KBM-7 (cell line): ENCODE data around the gene S1PR3.

ENCODE experiments used
- DNase-seq: peaks from one replicate; pipeline ENCODE4 v3.0.0-alpha.2; 2015
- in situ Hi-C: fragments of 300-500 bp; cut with MboI; formaldehyde crosslinking; loops from 2 replicates; pipeline ENCODE4 v1.14.3; 2020; ENCODE audit warnings: low sequenced_read_pairs, low pct_unique_long_range_greater_than_20kb, mixed read lengths

S1PR3 gene

GRCh38 chr9:88966894-88967676 is 24.2 kb upstream of the S1PR3 start:
- in situ Hi-C loops, result no loop called here
- no peak for DNase-seq

DNA sequence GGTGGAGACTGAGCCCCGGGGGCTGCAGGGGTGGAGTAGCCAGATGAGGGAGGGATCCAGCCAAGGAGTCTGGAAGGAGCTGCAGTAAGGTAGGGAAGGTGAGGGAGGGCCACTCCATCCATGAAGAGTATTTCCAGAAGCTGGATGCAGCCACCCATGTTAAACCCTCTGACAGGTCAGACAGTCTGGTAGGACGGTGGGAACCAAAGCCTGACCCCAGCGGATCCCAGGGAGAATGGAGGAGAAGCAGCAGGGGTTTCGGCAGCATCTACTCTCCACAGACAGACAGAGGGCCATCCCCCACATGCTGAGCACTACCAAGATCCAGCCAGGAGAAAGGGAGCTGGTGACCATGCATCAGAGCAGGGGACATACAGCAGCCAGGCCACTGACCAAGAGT is 22.5 kb upstream of the S1PR3 start:
- in situ Hi-C loops, result no loop called here

DNA sequence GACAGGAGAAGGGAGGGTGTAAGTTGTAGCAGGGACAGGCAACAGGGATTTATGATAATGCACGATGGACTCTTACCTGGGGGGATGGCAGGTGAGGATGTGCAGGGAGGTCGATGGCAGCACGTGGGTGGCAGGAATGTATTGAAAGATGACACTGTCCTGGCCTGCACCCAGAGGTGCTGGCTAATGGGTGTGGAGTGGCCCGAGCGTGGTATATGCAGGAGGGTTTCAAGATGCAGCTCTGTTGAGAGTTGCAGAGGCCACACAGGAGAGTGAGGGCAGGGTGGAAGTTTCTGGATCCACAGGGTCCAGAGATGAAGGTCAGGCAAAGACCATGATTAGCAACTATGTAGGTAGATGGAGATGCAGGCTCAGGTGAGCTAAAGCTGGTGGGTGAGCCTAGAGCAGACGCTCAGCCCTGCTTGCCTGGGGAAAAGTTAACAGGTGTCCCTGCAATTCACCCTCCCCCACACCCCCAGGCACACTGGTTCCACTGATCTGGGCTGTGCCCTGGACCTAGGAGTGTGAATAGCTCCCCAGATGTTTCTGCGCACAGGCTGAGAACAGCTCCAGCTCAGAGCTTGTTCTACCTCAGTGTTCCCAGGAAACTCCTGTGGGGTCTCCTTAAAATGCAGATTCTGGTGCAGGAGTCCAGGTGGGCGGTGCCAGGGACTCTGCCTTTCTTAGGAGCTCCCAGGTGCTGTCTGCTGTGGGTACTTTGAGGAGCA is 21.5 kb upstream of the S1PR3 start:
- in situ Hi-C loops, result no loop called here
- DNase-seq, result no peak

More for the DNA sequence above, 22.5 kb upstream of the S1PR3 start:
- no peak for DNase-seq

GRCh38 chr9:88971131-88971960 is 19.9 kb upstream of the S1PR3 start:
- no peak for DNase-seq
- in situ Hi-C loops, result no loop called here

GRCh38 chr9:88972401-88972800 is 18.9 kb upstream of the S1PR3 start:
- in situ Hi-C loops, result no loop called here
- no peak for DNase-seq

GRCh38 chr9:88973281-88974045 is 17.8 kb upstream of the S1PR3 start:
- in situ Hi-C loops, result no loop called here
- DNase-seq, result no peak

GRCh38 chr9:88974641-88975040 is 16.6 kb upstream of the S1PR3 start:
- in situ Hi-C loops, result loop anchor here (25.0 kb wide), 1 partner anchor 387 kb away; no protein-coding TSS in a partner anchor
- DNase-seq, result no peak

DNA sequence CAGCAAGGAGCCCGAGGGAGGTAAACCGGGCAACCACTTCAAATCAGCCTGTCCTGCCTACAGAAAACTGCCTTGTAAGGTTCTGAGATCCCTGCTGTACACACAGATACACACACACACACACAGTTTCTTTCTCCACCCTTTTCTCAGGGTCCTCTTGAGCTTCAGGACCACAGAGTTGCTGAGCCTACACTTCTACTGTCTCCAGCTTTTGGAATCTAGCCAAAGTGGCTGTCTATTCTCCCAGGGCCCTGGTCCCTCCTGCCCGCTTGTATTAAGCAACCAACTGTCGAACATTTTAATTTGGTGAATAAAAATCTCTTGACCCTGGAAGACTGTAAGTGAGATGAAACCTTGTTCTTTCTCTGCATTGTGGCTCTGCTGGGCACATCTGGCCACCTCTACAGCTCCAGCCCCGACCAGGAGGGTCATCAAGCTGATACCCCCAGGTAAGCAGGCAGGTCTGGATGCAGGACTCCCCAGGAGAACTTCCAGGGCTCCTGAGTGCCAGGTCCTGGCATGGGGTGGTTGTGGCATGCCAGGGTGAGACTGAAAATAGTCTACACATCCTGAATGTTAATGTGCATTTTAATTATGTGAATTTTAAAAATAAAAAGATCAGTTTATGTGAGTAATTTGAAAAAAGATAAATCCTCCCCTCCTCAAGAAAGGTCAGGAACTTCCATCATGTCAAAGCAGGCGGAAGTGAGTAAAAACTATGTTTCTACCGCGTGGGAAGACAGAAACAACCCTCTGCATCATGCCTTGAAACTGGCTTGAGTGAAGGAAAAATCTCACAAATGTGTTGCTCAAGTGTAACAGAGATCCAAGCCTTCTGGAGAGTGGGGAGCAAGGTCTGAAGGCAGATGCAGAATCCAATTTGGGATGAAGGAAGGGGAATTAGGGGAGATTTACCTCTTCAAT is 15.0 kb upstream of the S1PR3 start:
- no peak for DNase-seq
- in situ Hi-C loops, result loop anchor here (25.0 kb wide), 1 partner anchor 389 kb away; no protein-coding TSS in a partner anchor

- in situ Hi-C loops, result loop anchor here (25.0 kb wide), 1 partner anchor 390 kb away; no protein-coding TSS in a partner anchor
- no peak for DNase-seq
These were observed 14.4 kb upstream of the S1PR3 start for GRCh38 chr9:88976890-88977257.

DNA sequence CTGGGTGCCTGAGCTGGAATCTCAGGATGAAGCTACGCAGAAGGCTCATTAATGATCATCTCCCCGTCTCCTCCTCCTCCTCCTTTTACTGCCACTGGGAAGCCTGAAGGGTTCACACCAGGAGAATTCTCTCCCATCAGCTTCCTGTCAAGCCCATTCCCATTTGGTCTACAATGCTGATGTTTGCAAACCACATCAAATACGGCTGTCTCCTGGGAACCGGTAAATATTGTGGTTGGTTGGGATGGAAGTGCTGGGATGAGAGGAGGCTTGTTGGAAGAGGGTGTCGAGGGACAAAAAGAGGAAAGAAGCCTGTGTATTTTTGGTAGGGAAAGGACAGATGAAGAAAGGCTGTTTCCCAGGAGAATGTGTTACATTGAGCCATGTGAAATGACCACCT is 13.2 kb upstream of the S1PR3 start:
- in situ Hi-C loops, result loop anchor here (25.0 kb wide), 1 partner anchor 391 kb away; no protein-coding TSS in a partner anchor
- DNase-seq, result no peak

DNA sequence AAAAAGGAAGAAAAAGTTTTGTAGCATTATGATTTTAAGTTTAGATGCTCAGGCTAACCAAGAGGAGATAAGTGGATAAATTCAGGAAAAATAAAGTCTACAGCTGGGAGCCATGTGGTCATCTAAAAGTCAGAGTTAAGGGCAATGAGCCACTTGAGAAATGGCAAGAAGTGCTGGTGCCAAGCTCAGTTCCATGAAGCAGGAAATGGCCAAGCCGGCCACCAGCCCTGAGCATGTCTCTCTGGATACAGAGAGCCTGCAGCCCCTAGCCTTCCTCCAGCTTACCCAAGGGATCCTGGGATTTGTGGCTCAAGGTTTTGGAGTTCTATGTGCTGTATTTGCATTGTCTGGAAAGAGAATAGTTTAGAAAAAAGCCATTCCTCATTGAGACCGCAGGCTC is 12.2 kb upstream of the S1PR3 start:
- DNase-seq, result no peak
- in situ Hi-C loops, result loop anchor here (25.0 kb wide), 1 partner anchor 392 kb away; no protein-coding TSS in a partner anchor

GRCh38 chr9:88979791-88980190 is 11.5 kb upstream of the S1PR3 start:
- DNase-seq, result no peak
- in situ Hi-C loops, result loop anchor here (25.0 kb wide), 1 partner anchor 392 kb away; no protein-coding TSS in a partner anchor

DNA sequence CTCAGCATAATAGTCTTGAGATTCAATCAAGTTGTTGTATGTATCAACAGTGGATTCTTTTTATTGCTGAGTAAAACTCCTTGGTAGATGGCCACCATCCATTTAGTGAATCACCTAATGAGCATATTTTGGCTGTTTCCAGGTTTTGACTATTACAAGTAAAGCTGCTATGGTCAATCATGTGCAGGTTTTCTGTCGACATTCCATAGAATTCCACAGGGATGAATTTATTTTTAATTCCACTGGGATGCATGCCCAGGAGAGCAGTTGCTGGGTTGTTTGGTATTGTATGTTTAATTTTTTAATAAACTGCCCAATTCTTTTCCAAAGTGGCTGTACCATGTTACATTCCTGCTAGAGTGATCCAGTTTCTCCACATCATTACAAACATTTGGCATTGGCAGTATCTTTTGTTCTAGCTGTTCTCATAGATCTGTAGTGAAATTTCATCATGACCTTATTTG is 10.5 kb upstream of the S1PR3 start:
- DNase-seq, result no peak
- in situ Hi-C loops, result loop anchor here (25.0 kb wide), 1 partner anchor 393 kb away; no protein-coding TSS in a partner anchor

- in situ Hi-C loops, result loop anchor here (25.0 kb wide), 1 partner anchor 397 kb away; no protein-coding TSS in a partner anchor
- no peak for DNase-seq
These were observed 7.3 kb upstream of the S1PR3 start for GRCh38 chr9:88983865-88984542.

DNA sequence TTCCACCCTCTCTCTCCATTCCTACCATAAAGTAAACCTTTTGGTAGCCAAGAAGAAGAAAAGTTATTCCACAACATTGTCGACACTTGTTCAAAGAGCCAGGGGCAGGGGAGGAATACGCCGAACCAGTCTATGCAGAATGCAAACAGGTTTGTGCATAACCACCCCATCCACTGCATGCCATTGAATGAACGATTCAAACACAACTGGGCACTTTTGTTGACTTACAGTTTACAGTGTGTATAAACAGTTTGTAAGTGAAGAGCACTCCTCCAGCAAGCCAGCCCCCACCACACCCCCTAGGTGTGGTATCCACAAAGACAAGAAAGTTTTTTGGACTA is 6.8 kb upstream of the S1PR3 start:
- DNase-seq, result no peak
- in situ Hi-C loops, result loop anchor here (25.0 kb wide), 1 partner anchor 397 kb away; no protein-coding TSS in a partner anchor

GRCh38 chr9:88985616-88986015 is 5.7 kb upstream of the S1PR3 start:
- in situ Hi-C loops, result loop anchor here (25.0 kb wide), 1 partner anchor 398 kb away; no protein-coding TSS in a partner anchor
- no peak for DNase-seq

GRCh38 chr9:88986776-88987175 is 4.5 kb upstream of the S1PR3 start:
- in situ Hi-C loops, result loop anchor here (25.0 kb wide), 1 partner anchor 399 kb away; no protein-coding TSS in a partner anchor
- DNase-seq, result no peak
